Left ventricle myocardium inferior (tissue), 1 donor: Measurements from ENCODE around the gene CTRB1. TPM values are rescaled to one million over a fixed set of nuclear protein-coding genes. Genes with fewer than 3 reads are reported as not detected.

Experiments used
- DNase-seq: peaks from one replicate; pipeline ENCODE4 v3.0.0-alpha.2; 2020
- H3K27ac ChIP-seq: fragments of 200-600 bp; replicated peaks from 2 replicates; pipeline ENCODE4 v1.8.0; 2021
- H3K27me3 ChIP-seq: fragments of 200-600 bp; 2 replicates; pipeline ENCODE4 v1.8.0; 2021; ENCODE audit warnings: low read depth
- H3K36me3 ChIP-seq: fragments of 200-600 bp; 2 replicates; pipeline ENCODE4 v1.8.0; 2021
- H3K4me1 ChIP-seq: fragments of 200-600 bp; 2 replicates; pipeline ENCODE4 v1.8.0; 2021
- H3K4me3 ChIP-seq: fragments of 200-600 bp; 2 replicates; pipeline ENCODE4 v1.8.0; 2021; ENCODE audit warnings: mild to moderate bottlenecking, moderate library complexity
- H3K9me3 ChIP-seq: fragments of 200-600 bp; replicated peaks from 2 replicates; pipeline ENCODE4 v1.8.0; 2021
- CTCF ChIP-seq: fragments of 200-600 bp; IDR thresholded peaks from 2 replicates; pipeline ENCODE4 v1.8.0; 2021; ENCODE audit warnings: antibody characterized with exemption, mild to moderate bottlenecking, borderline replicate concordance
- intact Hi-C: fragments of 100-400 bp; cut with micrococcal nuclease; formaldehyde crosslinking; loops from one replicate; pipeline ENCODE4 v1.11.0; 2022
- total RNA-seq: library from RNA; stranded (reverse); fragmentation: NEBNext Ultra II Directional; extraction: Animal tissue kit (Norgen Biotek cat#: 25700); gene quantifications from one replicate; pipeline ENCODE4 v1.2.1, GENCODE V29; 2021
- donor health status: DM: no; HTN: yes; CAD: no; lungs with severe emphysema.

CTRB1 gene
- total RNA-seq, 1 donor from 2014 or later, result not detected

- peak overlapping the region; percentile 53 for H3K27ac ChIP-seq
Observed at GRCh38 chr16:75229172-75230031, 10.6 kb downstream of the CTRB1 start.

GRCh38 chr16:75230471-75231110 is 11.8 kb downstream of the CTRB1 start:
- H3K36me3 ChIP-seq, result peaks cover 63% of the 10 kb centered on the region
- peak overlapping the region; percentile 53 for H3K27ac ChIP-seq
- no peak overlapping the region for H3K4me3 ChIP-seq
- H3K27me3 ChIP-seq, result no peaks in the 10 kb centered on the region
- no peak for TF ChIP-seq CTCF
- H3K4me1 ChIP-seq, result peaks cover 52% of the 10 kb centered on the region
- DNase-seq, result no peak
- intact Hi-C loops, result loop anchor here (5.0 kb wide), 1 partner anchor 157 kb away; no protein-coding TSS in a partner anchor
- no peaks in the 10 kb centered on the region for H3K9me3 ChIP-seq

More at GRCh38 chr16:75229172-75230031, 10.6 kb downstream of the CTRB1 start:
- peaks cover 7% of the 10 kb centered on the region for H3K27me3 ChIP-seq
- no peak overlapping the region for H3K4me3 ChIP-seq
- DNase-seq, result no peak
- no peaks in the 10 kb centered on the region for H3K9me3 ChIP-seq
- peaks cover 44% of the 10 kb centered on the region for H3K4me1 ChIP-seq
- H3K36me3 ChIP-seq, result peaks cover 51% of the 10 kb centered on the region
- no peak for TF ChIP-seq CTCF
- intact Hi-C loops, result loop anchor here (5.0 kb wide), 1 partner anchor 158 kb away; no protein-coding TSS in a partner anchor

GRCh38 chr16:75231570-75231969 is 12.8 kb downstream of the CTRB1 start:
- DNase-seq, result no peak
- Histone ChIP-seq H3K27ac (no peak overlapping the region), H3K36me3 (peaks cover 65% of the 10 kb centered on the region), H3K9me3 (no peaks in the 10 kb centered on the region), H3K4me3 (no peak overlapping the region), H3K27me3 (no peaks in the 10 kb centered on the region), H3K4me1 (peaks cover 42% of the 10 kb centered on the region)
- intact Hi-C loops, result loop anchor here (5.0 kb wide), 1 partner anchor 156 kb away; no protein-coding TSS in a partner anchor
- no peak for TF ChIP-seq CTCF

GRCh38 chr16:75233611-75233938 is 14.8 kb downstream of the CTRB1 start:
- no peak for TF ChIP-seq CTCF
- H3K4me1 ChIP-seq, result peaks cover 54% of the 10 kb centered on the region
- no peaks in the 10 kb centered on the region for H3K9me3 ChIP-seq
- DNase-seq, result no peak
- peaks cover 61% of the 10 kb centered on the region for H3K36me3 ChIP-seq
- no peak overlapping the region for H3K4me3 ChIP-seq
- intact Hi-C loops, result loop anchor here (5.0 kb wide), 1 partner anchor 154 kb away; no protein-coding TSS in a partner anchor
- H3K27me3 ChIP-seq, result no peaks in the 10 kb centered on the region
- H3K27ac ChIP-seq, result peak overlapping the region; percentile 63

GRCh38 chr16:75234856-75235696 is 16.3 kb downstream of the CTRB1 start:
- H3K4me1 ChIP-seq, result peaks cover 65% of the 10 kb centered on the region
- no peak overlapping the region for H3K4me3 ChIP-seq
- DNase-seq, result no peak
- peaks cover 49% of the 10 kb centered on the region for H3K36me3 ChIP-seq
- peak overlapping the region; percentile 63 for H3K27ac ChIP-seq
- no peaks in the 10 kb centered on the region for H3K9me3 ChIP-seq
- H3K27me3 ChIP-seq, result no peaks in the 10 kb centered on the region
- TF ChIP-seq CTCF, result no peak
- intact Hi-C loops, result loop anchor here (5.0 kb wide), 1 partner anchor 152 kb away; no protein-coding TSS in a partner anchor
